Activated naive CD8-positive, alpha-beta T cell treated with anti-CD3 and anti-CD28 coated beads for 36 hours (primary cell): ENCODE measurements around the gene PECR. TPM values are rescaled to one million over a fixed set of nuclear protein-coding genes. Genes with fewer than 3 reads are reported as not detected.
"Not testable (repeated sequence)": the region's sequence is repeated elsewhere in the genome, so short reads cannot be mapped to it uniquely, and the experiment has no call there.

Experiments
- DNase-seq: peaks from one replicate; pipeline ENCODE4 v3.0.0; 2021
- H3K27ac Mint-ChIP-seq: one replicate; pipeline ENCODE4 v1.8.0; 2022; ENCODE audit warnings: mild to moderate bottlenecking, moderate library complexity, mixed read lengths
- H3K27me3 Mint-ChIP-seq: one replicate; pipeline ENCODE4 v1.8.0; 2022; ENCODE audit warnings: mild to moderate bottlenecking, mixed read lengths
- H3K36me3 Mint-ChIP-seq: one replicate; pipeline ENCODE4 v1.8.0; 2021; ENCODE audit warnings: mild to moderate bottlenecking, mixed read lengths
- H3K4me1 Mint-ChIP-seq: one replicate; pipeline ENCODE4 v1.8.0; 2021; ENCODE audit warnings: mixed read lengths
- H3K4me3 Mint-ChIP-seq: one replicate; pipeline ENCODE4 v1.8.0; 2022; ENCODE audit warnings: mild to moderate bottlenecking, moderate library complexity, mixed read lengths
- H3K9me3 Mint-ChIP-seq: one replicate; pipeline ENCODE4 v1.8.0; 2022; ENCODE audit warnings: mixed read lengths
- total RNA-seq, 2 experiments: library from RNA; stranded (reverse); gene quantifications; one replicate each; pipeline ENCODE4 v1.2.3, GENCODE V29; 2021

PECR gene
- total RNA-seq, 2 experiments from 2014 or later: 15.3 to 16.2 TPM

DNA sequence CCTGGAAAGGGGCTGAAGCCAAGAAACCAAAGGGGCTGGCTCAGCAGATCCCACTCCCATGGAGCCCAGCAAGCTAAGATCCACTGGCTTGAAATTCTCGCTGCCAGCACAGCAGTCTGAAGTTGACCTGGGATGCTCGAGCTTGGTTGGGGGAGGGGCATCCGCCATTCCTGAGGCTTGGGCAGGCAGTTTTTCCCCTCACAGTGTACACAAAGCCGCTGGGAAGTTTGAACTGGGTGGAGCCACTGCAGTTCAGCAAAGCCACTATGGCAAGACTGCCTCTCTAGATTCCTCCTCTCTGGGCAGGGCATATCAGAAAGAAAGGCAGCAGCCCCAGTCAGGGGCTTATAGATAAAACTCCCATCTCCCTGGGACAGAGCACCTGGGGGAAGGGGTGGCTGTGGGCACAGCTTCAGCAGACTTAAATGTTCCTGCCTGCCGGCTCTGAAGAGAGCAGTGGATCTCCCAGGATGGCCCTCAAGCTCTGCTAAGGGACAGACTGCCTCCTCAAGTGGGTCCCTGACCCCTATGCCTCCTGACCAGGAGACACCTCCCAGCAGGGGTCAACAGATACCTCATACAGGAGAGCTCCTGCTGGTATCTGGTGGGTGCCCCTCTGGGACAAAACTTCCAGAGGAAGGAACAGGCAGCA is 92.9 kb downstream of the PECR start:
- H3K36me3 Mint-ChIP-seq: peaks cover 73% of the 10 kb centered on the region
- not testable (repeated sequence) for H3K4me3 Mint-ChIP-seq, H3K4me1 Mint-ChIP-seq, H3K27me3 Mint-ChIP-seq, DNase-seq, H3K27ac Mint-ChIP-seq
- H3K9me3 Mint-ChIP-seq: peaks cover 33% of the 10 kb centered on the region

Other genes with a start within 250 kb of the PECR start
- 10 to 100 TPM; 10.8 to 12.1 TPM for gene MREG, start 68.3 kb downstream of the PECR start, total RNA-seq
- under 1 TPM; 0.40 to 0.41 TPM for gene TMEM169, start 110 bp upstream of the PECR start, total RNA-seq
- 100 to 1,000 TPM; 585 to 614 TPM for gene XRCC5, start 27.5 kb upstream of the PECR start, total RNA-seq